ENCODE data around the gene SELP.

DNA sequence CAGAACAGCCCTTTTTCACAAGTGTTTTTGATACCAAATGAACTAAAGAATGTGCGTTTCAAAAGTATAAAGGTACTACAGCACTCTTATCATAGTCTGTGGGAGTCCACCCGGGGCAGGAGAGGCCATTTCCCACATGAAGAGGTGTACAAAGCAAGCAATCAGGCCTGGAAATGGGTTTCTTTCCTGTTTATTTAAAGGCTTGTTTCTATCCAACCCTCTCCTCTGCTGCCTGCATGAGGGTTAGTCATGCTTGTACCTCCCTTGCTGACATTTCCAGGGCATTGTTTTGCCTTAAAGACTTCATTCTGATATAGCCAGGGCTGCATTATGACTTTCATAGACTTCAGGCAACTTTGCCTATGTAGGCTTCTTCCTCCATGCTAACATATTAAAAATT is 11.6 kb downstream of the SELP start:
- TF ChIP-seq CTCF (conservative IDR thresholded peaks at IDR 0.05) (no peak), EZH2 (IDR thresholded peaks at IDR 0.05; ENCODE audit: low read depth) (no peak)

All from PC-9 (cell line).